ENCODE data around the gene LHB.

The LHB gene

GRCh38 chr19:49006905-49007304 is 10.0 kb downstream of the LHB start:
- DNase-seq = no peak

GRCh38 chr19:49004964-49005614 is 11.8 kb downstream of the LHB start:
- DNase-seq = no peak

- DNase-seq = no peak
These were observed 12.8 kb downstream of the LHB start for GRCh38 chr19:49004133-49004532.

- DNase-seq = peak; percentile 28 to 41 (median 40)
These were observed 17.2 kb downstream of the LHB start for GRCh38 chr19:48999481-49000325.

GRCh38 chr19:48997972-48998371 is 18.9 kb downstream of the LHB start:
- DNase-seq = peak in 2 of 4 experiments; percentile 13 to 33

GRCh38 chr19:48994035-48994386 is 22.9 kb downstream of the LHB start:
- no peak for DNase-seq

GRCh38 chr19:48993175-48994034 is 23.5 kb downstream of the LHB start, which contains the start of the genes GYS1 and RUVBL2:
Gene GYS1, minus strand, starts transcription at chr19:48993309. Its CDS starts 197 bp downstream, at chr19:48993112.
Gene RUVBL2, plus strand, starts transcription at chr19:48993887. Its CDS starts 25 bp downstream, at chr19:48993912.
- DNase-seq = peak; percentile 98 to 99 (median 98)

GRCh38 chr19:48992581-48993174 is 24.2 kb downstream of the LHB start:
- no peak for DNase-seq

GRCh38 chr19:48991873-48992580 is 24.9 kb downstream of the LHB start:
- DNase-seq = no peak

- DNase-seq = no peak
These were observed 25.8 kb downstream of the LHB start for GRCh38 chr19:48991011-48991609.

- DNase-seq = no peak
These were observed 26.5 kb downstream of the LHB start for GRCh38 chr19:48990400-48990799.

- DNase-seq = no peak
These were observed 27.1 kb downstream of the LHB start for GRCh38 chr19:48989701-48990291.

- DNase-seq = no peak
These were observed 28.0 kb downstream of the LHB start for GRCh38 chr19:48988860-48989259.

GRCh38 chr19:48988286-48988685 is 28.6 kb downstream of the LHB start:
- no peak for DNase-seq

GRCh38 chr19:48987323-48987722 is 29.6 kb downstream of the LHB start:
- no peak for DNase-seq

- no peak for DNase-seq
These were observed 30.7 kb downstream of the LHB start for GRCh38 chr19:48986211-48986610.

GRCh38 chr19:48985711-48986110 is 31.2 kb downstream of the LHB start:
- DNase-seq = no peak

- no peak for DNase-seq
These were observed 34.6 kb downstream of the LHB start for GRCh38 chr19:48982280-48982679.

GRCh38 chr19:48977061-48977460 is 39.8 kb downstream of the LHB start:
- no peak for DNase-seq

GRCh38 chr19:48975947-48976847 is 40.7 kb downstream of the LHB start:
- DNase-seq = peak in 1 of 4 experiments; percentile 22
